Endothelial cell of umbilical vein (primary cell): ENCODE results near the gene EHMT1. TPM values are rescaled to one million over a fixed set of nuclear protein-coding genes. Genes with fewer than 3 reads are reported as not detected.

Experiments used
- BruUV-seq: library from RNA; stranded (reverse); fragments of 400-500 nt; replicated peaks from 2 replicates; lab custom pipeline; 2021; lab: Mats Ljungman, UMichigan
- CTCF ChIA-PET: fragments of 300-600, 350-600 bp; sonication (Branson Sonifier 250); formaldehyde crosslinking; loops from one replicate; lab custom pipeline; 2021; ENCODE audit warnings: antibody characterized with exemption, inconsistent platforms; lab: Charles Lee
- POLR2A ChIA-PET: fragments of 300-600, 350-600 bp; sonication (Branson Sonifier 250); formaldehyde crosslinking; loops from one replicate; lab custom pipeline; 2021; ENCODE audit warnings: antibody characterized with exemption, inconsistent platforms; lab: Charles Lee
- DNase-seq: peaks from one replicate; pipeline ENCODE4 v3.0.0-alpha.2; 2011; ENCODE audit warnings: low read depth, low spot score
- FAIRE-seq: peaks from 2 replicates; lab custom pipeline; 2011; peaks lifted over from hg19 to GRCh38; lab: Jason Lieb, UNC
- H2AFZ ChIP-seq: 2 replicates; pipeline ENCODE4 v1.6.0; 2012; ENCODE audit warnings: low read depth, low read length, control low read depth, inconsistent platforms
- H3K27ac ChIP-seq: 2 replicates; pipeline ENCODE4 v1.5.1; 2011; ENCODE audit warnings: low read depth, mild to moderate bottlenecking, control low read depth, low read length, moderate library complexity; ENCODE audit not compliant: insufficient read depth
- H3K27me3 ChIP-seq, 2 experiments: 2 replicates each; pipeline versions ENCODE4 v1.6.0 to v1.6.1; 2011; ENCODE audit warnings: low read length in 2 of 2, mixed read lengths in 1 of 2; ENCODE audit not compliant: control insufficient read depth in 2 of 2, insufficient read depth in 2 of 2
- H3K36me3 ChIP-seq, 2 experiments: 2 replicates in 1 of 2; 3 replicates in 1 of 2; pipeline ENCODE4 v1.5.1; 2011; ENCODE audit warnings: low read length in 2 of 2, mild to moderate bottlenecking in 1 of 2, moderate library complexity in 1 of 2; ENCODE audit not compliant: control insufficient read depth in 2 of 2, insufficient read depth in 2 of 2; ENCODE audit errors: extremely low read depth in 1 of 2
- H3K4me1 ChIP-seq: 3 replicates; pipeline ENCODE4 v1.5.1; 2011; ENCODE audit warnings: mild to moderate bottlenecking, low read length; ENCODE audit not compliant: control insufficient read depth, insufficient read depth; ENCODE audit errors: extremely low read depth
- H3K4me2 ChIP-seq: 2 replicates; pipeline ENCODE4 v1.6.1; 2011; ENCODE audit warnings: low read length, control low read depth, mixed read lengths; ENCODE audit not compliant: insufficient read depth
- H3K4me3 ChIP-seq, 3 experiments: fragments of 200-600 bp in 1 of 3; sonication (generic), shearing (Covaris generic) in 1 of 3; replicated peaks in 1 of 3; 2 replicates each; pipeline ENCODE4 v1.5.1; 2011 to 2016; ENCODE audit warnings: control low read depth in 3 of 3, low read length in 3 of 3, mild to moderate bottlenecking in 2 of 3, inconsistent platforms in 1 of 3, low read depth in 1 of 3, moderate library complexity in 1 of 3; ENCODE audit not compliant: insufficient read depth in 1 of 3
- H3K79me2 ChIP-seq: 2 replicates; pipeline ENCODE4 v1.6.0; 2012; ENCODE audit warnings: low read length, inconsistent platforms; ENCODE audit not compliant: control insufficient read depth, insufficient read depth
- H3K9ac ChIP-seq: replicated peaks from 2 replicates; pipeline ENCODE3; 2011; ENCODE audit warnings: low read length, control low read depth; ENCODE audit not compliant: insufficient read depth; ENCODE audit errors: extremely low read depth
- H3K9me1 ChIP-seq: replicated peaks from 3 replicates; pipeline ENCODE4 v1.6.0; 2011; ENCODE audit warnings: mild to moderate bottlenecking, low read length; ENCODE audit not compliant: control insufficient read depth, insufficient read depth; ENCODE audit errors: extremely low read depth
- H3K9me3 ChIP-seq: replicated peaks from 2 replicates; pipeline ENCODE4 v1.5.1; 2012; ENCODE audit warnings: low read length, inconsistent platforms; ENCODE audit not compliant: control insufficient read depth, insufficient read depth
- H4K20me1 ChIP-seq: replicated peaks from 2 replicates; pipeline ENCODE3; 2011; ENCODE audit warnings: mild to moderate bottlenecking, low read length; ENCODE audit not compliant: control insufficient read depth, insufficient read depth; ENCODE audit errors: extremely low read depth
- CTCF ChIP-seq, 2 donors: IDR thresholded peaks; 1 replicate in 1 of 2; 2 replicates in 1 of 2; pipeline ENCODE4 v1.5.1; 2011; ENCODE audit warnings: low read length in 2 of 2, mild to moderate bottlenecking in 2 of 2, moderate library complexity in 2 of 2, control low read depth in 1 of 2, inconsistent platforms in 1 of 2, low read depth in 1 of 2; ENCODE audit not compliant: insufficient read depth in 1 of 2; ENCODE audit errors: extremely low read depth in 1 of 2
- EZH2 ChIP-seq: IDR thresholded peaks from 2 replicates; pipeline ENCODE4 v1.6.1; 2012; ENCODE audit warnings: borderline replicate concordance, low read depth, mild to moderate bottlenecking, moderate library complexity, low read length, inconsistent platforms; ENCODE audit not compliant: severe bottlenecking
- FOS ChIP-seq: IDR thresholded peaks from 2 replicates; pipeline ENCODE4 v1.6.1; 2011; ENCODE audit warnings: mild to moderate bottlenecking, low read length, moderate library complexity, borderline replicate concordance; ENCODE audit not compliant: insufficient read depth
- GATA2 ChIP-seq: IDR thresholded peaks from 2 replicates; pipeline ENCODE4 v1.7.0; 2011; ENCODE audit warnings: low read depth, mild to moderate bottlenecking, moderate library complexity, mixed read lengths, low read length; ENCODE audit not compliant: insufficient read length, insufficient read depth
- JUN ChIP-seq: IDR thresholded peaks from 2 replicates; pipeline ENCODE4 v1.6.1; 2011; ENCODE audit warnings: borderline replicate concordance, low read depth; ENCODE audit not compliant: insufficient read length, insufficient read depth
- MAX ChIP-seq: IDR thresholded peaks from 2 replicates; pipeline ENCODE4 v1.6.1; 2011; ENCODE audit not compliant: insufficient read depth, insufficient read length
- MYC ChIP-seq: IDR thresholded peaks from one replicate; pipeline ENCODE4 v1.6.1; 2011; ENCODE audit warnings: mild to moderate bottlenecking, low read depth, low read length
- POLR2A ChIP-seq: IDR thresholded peaks from 2 replicates; pipeline ENCODE4 v1.6.1; 2012; ENCODE audit warnings: low read depth, mild to moderate bottlenecking, control low read depth, low read length
- POLR2AphosphoS5 ChIP-seq: IDR thresholded peaks from 2 replicates; pipeline ENCODE4 v1.6.1; 2012; ENCODE audit warnings: low read depth, mild to moderate bottlenecking, control low read depth, low read length, moderate library complexity; ENCODE audit not compliant: insufficient read depth
- dilution Hi-C: fragments of 300-500 bp; cut with MboI; formaldehyde crosslinking; loops from one replicate; pipeline ENCODE4 v1.15.0; 2019; ENCODE audit warnings: low sequenced_read_pairs; ENCODE audit not compliant: extremely low pct_ligation_motif_present
- intact Hi-C: fragments of 100-400 bp; cut with micrococcal nuclease; formaldehyde crosslinking; loops from one replicate; pipeline ENCODE4 v1.10.0; 2022
- polyA plus RNA-seq, 4 experiments: library from polyadenylated mRNA; depleted of rRNA in 3 of 4; stranded (reverse) in 3 of 4; unstranded in 1 of 4; fragments of >200 nt; gene quantifications; 2 replicates each; pipeline versions ENCODE4 v1.2.1 to v1.2.3, GENCODE V29; 2011 to 2012; ENCODE audit warnings: missing spikeins in 1 of 4
- total RNA-seq: library from RNA; stranded (reverse); gene quantifications from 2 replicates; pipeline ENCODE4 v1.2.3, GENCODE V29; 2021

EHMT1 gene
- total and polyA plus RNA-seq, 2 donors (not counting 3 experiments of a cell fraction or from before 2014, with no cell fraction given) = 48.2 to 104 TPM

DNA sequence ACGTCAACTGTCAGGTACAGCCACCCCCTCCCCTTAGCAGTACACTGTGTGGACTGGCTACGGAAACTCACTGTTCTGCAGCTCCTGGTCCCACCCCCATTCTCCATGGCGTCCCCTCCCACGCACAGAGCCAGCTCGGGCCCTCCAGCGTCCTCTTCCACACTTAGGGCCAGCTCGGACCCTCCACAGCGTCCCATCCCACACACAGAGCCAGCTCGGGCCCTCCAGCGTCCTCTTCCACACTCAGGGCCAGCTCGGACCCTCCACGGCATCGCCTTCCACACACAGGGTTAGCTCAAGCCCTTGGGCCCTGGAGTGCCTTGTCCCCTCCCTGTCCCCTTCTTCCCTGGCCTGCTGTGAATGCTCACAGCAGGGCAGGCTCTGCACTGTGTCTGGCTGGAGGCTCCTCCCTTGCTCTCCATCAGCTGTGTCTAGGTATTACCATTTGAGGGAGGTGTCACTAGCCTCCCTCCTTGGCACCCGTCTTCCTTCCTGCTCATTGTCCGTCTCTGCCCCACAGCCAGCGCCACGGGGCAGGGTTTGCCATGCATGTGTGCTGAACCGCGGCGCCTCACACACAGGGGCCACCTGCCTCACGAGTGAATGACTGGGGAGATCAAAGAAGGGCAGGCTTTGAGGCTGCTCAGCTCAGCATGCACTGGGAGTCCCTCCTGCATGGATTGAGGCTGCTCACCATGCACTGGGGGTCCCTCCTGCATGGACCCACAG, 180.3 kb downstream of the EHMT1 start:
- H3K4me2 ChIP-seq = no peak overlapping the region
- H3K9me1 ChIP-seq = no peaks in the 10 kb centered on the region
- intact Hi-C loops = no loop called here
- BruUV-seq = no TSS peak
- FAIRE-seq = no peak
- H3K9ac ChIP-seq = no peak overlapping the region
- no peaks in the 10 kb centered on the region for H3K27me3 ChIP-seq
- no peaks in the 10 kb centered on the region for H4K20me1 ChIP-seq
- no peak overlapping the region for H3K4me3 ChIP-seq
- ChIA-PET CTCF (interaction anchor here (1.0 to 1.4 kb wide), 2 partner anchors 9 to 33 kb away, joined by 3 to 4 read pairs; no protein-coding TSS in a partner anchor), POLR2A (no interaction called here)
- no peak for DNase-seq
- H3K4me1 ChIP-seq = no peaks in the 10 kb centered on the region
- H3K79me2 ChIP-seq = no peaks in the 10 kb centered on the region
- H3K9me3 ChIP-seq = no peaks in the 10 kb centered on the region
- dilution Hi-C loops = no loop called here
- H3K27ac ChIP-seq = no peak overlapping the region
- peaks cover 0 to 63% of the 10 kb centered on the region in 2 experiments for H3K36me3 ChIP-seq
- TF ChIP-seq GATA2 (no peak), POLR2AphosphoS5 (no peak), POLR2A (no peak), FOS (no peak), JUN (no peak)
- H2AFZ ChIP-seq = no peak overlapping the region

GRCh38 chr9:137799630-137799983, 180.8 kb downstream of the EHMT1 start:
- H3K27ac ChIP-seq = no peak overlapping the region
- no peak overlapping the region for H3K4me3 ChIP-seq
- H3K4me2 ChIP-seq = no peak overlapping the region
- CTCF ChIA-PET = interaction anchor here (1.4 kb wide), 1 partner anchor 10 kb away, joined by 4 read pairs; no protein-coding TSS in a partner anchor
- no peaks in the 10 kb centered on the region for H3K9me3 ChIP-seq
- DNase-seq (no peak), FAIRE-seq (no peak)
- TF ChIP-seq JUN (no peak), CTCF (IDR thresholded peaks at IDR 0.05; ENCODE audit: extremely low read depth in 1 of 2, insufficient read depth in 1 of 2, low read depth in 1 of 2, low read length in 2 of 2) (no peak), MYC (no peak), POLR2AphosphoS5 (no peak), POLR2A (no peak), MAX (no peak), EZH2 (no peak), FOS (no peak), GATA2 (no peak)
- no peak overlapping the region for H2AFZ ChIP-seq
- no peaks in the 10 kb centered on the region for H3K79me2 ChIP-seq
- no TSS peak for BruUV-seq
- H4K20me1 ChIP-seq = no peaks in the 10 kb centered on the region
- dilution Hi-C loops (no loop called here), intact Hi-C loops (no loop called here)
- H3K9ac ChIP-seq = no peak overlapping the region
- no peaks in the 10 kb centered on the region for H3K27me3 ChIP-seq
- POLR2A ChIA-PET = no interaction called here
- H3K4me1 ChIP-seq = no peaks in the 10 kb centered on the region
- peaks cover 0 to 63% of the 10 kb centered on the region in 2 experiments for H3K36me3 ChIP-seq
- H3K9me1 ChIP-seq = no peaks in the 10 kb centered on the region
